Esophagus squamous epithelium (tissue), 5 donors: ENCODE data around the gene CYSTM1. TPM values are rescaled to one million over a fixed set of nuclear protein-coding genes. Genes with fewer than 3 reads are reported as not detected.

Source experiments
- DNase-seq: peaks from one replicate; lab custom pipeline; 2025; lab: John Stamatoyannopoulos, UW
- H3K27ac ChIP-seq, 4 donors: fragments of 200-600 bp; sonication (generic); one replicate each; pipeline ENCODE4 v1.5.1; 2016 to 2019; ENCODE audit warnings: mild to moderate bottlenecking in 1 of 4
- H3K27me3 ChIP-seq, 4 donors: fragments of 200-600 bp; sonication (generic); 1 replicate in 3 of 4; 2 replicates in 1 of 4; pipeline versions ENCODE4 v1.5.1 to v1.6.0; 2017 to 2021; ENCODE audit warnings: antibody characterized with exemption in 1 of 4
- H3K36me3 ChIP-seq, 3 donors: fragments of 200-600 bp; sonication (generic); one replicate each; pipeline ENCODE4 v1.5.1; 2016 to 2019
- H3K4me1 ChIP-seq, 3 donors: fragments of 200-600 bp; sonication (generic); one replicate each; pipeline ENCODE4 v1.5.1; 2017 to 2019
- H3K4me3 ChIP-seq, 4 donors: fragments of 200-600 bp; sonication (generic); 1 replicate in 3 of 4; 2 replicates in 1 of 4; pipeline ENCODE4 v1.5.1; 2016 to 2019; ENCODE audit warnings: mild to moderate bottlenecking in 2 of 4, moderate library complexity in 1 of 4
- H3K9me3 ChIP-seq, 3 donors: fragments of 200-600 bp; sonication (generic); one replicate each; pipeline ENCODE4 v1.5.1; 2016 to 2019
- CTCF ChIP-seq, 6 experiments: fragments of 450-650 bp in 4 of 6; fragments of 200-600 bp in 2 of 6; sonication (generic) in 2 of 6; IDR thresholded peaks; one replicate each; pipeline ENCODE4 v1.5.1; 2016 to 2019; ENCODE audit warnings: antibody characterized with exemption in 6 of 6, mild to moderate bottlenecking in 4 of 6, moderate library complexity in 4 of 6
- POLR2A ChIP-seq, 4 donors: fragments of 450-650 bp; IDR thresholded peaks; one replicate each; pipeline ENCODE4 v1.6.1; 2017; ENCODE audit warnings: antibody characterized with exemption in 4 of 4, mild to moderate bottlenecking in 4 of 4, moderate library complexity in 3 of 4
- WGBS, 2 donors: methylation state at CpG; one replicate each; pipeline ENCODE4 v1.1.5; 2018; 5-methylcytosine and 5-hydroxymethylcytosine counted together
- intact Hi-C: fragments of 100-400 bp; cut with DNase I; formaldehyde crosslinking; loops from one replicate; pipeline ENCODE4 v1.15.0; 2022
- total RNA-seq, 4 donors: library from RNA; depleted of rRNA; stranded (reverse); fragments of >200 nt; gene quantifications; one replicate each; pipeline ENCODE4 v1.1.0, GENCODE V29; 2016
- donor health status: DM: yes; HTN: yes; CAD: no.

The CYSTM1 gene
- total RNA-seq, 4 donors from 2014 or later: 2.6 to 22.5 (median 12.8) TPM

GRCh38 chr5:140205216-140205615, 30.2 kb downstream of the CYSTM1 start:
- no peaks in the 10 kb centered on the region for H3K9me3 ChIP-seq
- H3K36me3 ChIP-seq: no peaks in the 10 kb centered on the region
- 58 to 62% methylated on average over 2 of the region's 2 CpGs for WGBS, 2 donors
- H3K4me1 ChIP-seq: no peaks in the 10 kb centered on the region
- no peak for TF ChIP-seq CTCF (IDR thresholded peaks at IDR 0.05)
- TF ChIP-seq POLR2A (IDR thresholded peaks at IDR 0.05): no peak
- DNase-seq: no peak
- H3K27me3 ChIP-seq: no peaks in the 10 kb centered on the region
- intact Hi-C loops: no loop called here
- no peak overlapping the region for H3K4me3 ChIP-seq
- no peak overlapping the region for H3K27ac ChIP-seq

- H3K9me3 ChIP-seq: no peaks in the 10 kb centered on the region
- no peak overlapping the region for H3K27ac ChIP-seq
- 89 to 92% methylated on average over 4 of the region's 4 CpGs for WGBS, 2 donors
- no peaks in the 10 kb centered on the region for H3K27me3 ChIP-seq
- intact Hi-C loops: no loop called here
- TF ChIP-seq POLR2A (IDR thresholded peaks at IDR 0.05) (no peak), CTCF (IDR thresholded peaks at IDR 0.05) (no peak)
- H3K4me1 ChIP-seq: no peaks in the 10 kb centered on the region
- no peak for DNase-seq
- no peaks in the 10 kb centered on the region for H3K36me3 ChIP-seq
- no peak overlapping the region for H3K4me3 ChIP-seq
Measured at GRCh38 chr5:140205952-140206351, 31.0 kb downstream of the CYSTM1 start.

- H3K27me3 ChIP-seq: no peaks in the 10 kb centered on the region
- no peak for DNase-seq
- H3K4me3 ChIP-seq: no peak overlapping the region
- WGBS, 2 donors: 56 to 63% methylated on average over 1 to 2 of the region's 2 CpGs
- intact Hi-C loops: no loop called here
- no peaks in the 10 kb centered on the region for H3K36me3 ChIP-seq
- H3K4me1 ChIP-seq: no peaks in the 10 kb centered on the region
- TF ChIP-seq CTCF (IDR thresholded peaks at IDR 0.05): no peak
- TF ChIP-seq POLR2A (IDR thresholded peaks at IDR 0.05): no peak
- H3K27ac ChIP-seq: no peak overlapping the region
- no peaks in the 10 kb centered on the region for H3K9me3 ChIP-seq
Measured at GRCh38 chr5:140207250-140207964, 32.4 kb downstream of the CYSTM1 start.

- Histone ChIP-seq H3K27me3 (no peaks in the 10 kb centered on the region), H3K4me1 (no peaks in the 10 kb centered on the region), H3K4me3 (no peak overlapping the region), H3K9me3 (no peaks in the 10 kb centered on the region), H3K36me3 (no peaks in the 10 kb centered on the region), H3K27ac (no peak overlapping the region)
- intact Hi-C loops: no loop called here
- no peak for TF ChIP-seq POLR2A (IDR thresholded peaks at IDR 0.05)
- no peak for TF ChIP-seq CTCF (IDR thresholded peaks at IDR 0.05)
- DNase-seq: no peak
Measured at GRCh38 chr5:140208065-140208464, 33.1 kb downstream of the CYSTM1 start.

- TF ChIP-seq POLR2A (IDR thresholded peaks at IDR 0.05) (no peak), CTCF (IDR thresholded peaks at IDR 0.05) (no peak)
- Histone ChIP-seq H3K4me3 (no peak overlapping the region), H3K36me3 (no peaks in the 10 kb centered on the region), H3K4me1 (peaks cover 0 to 17% (median 0%) of the 10 kb centered on the region in 3 donors), H3K9me3 (no peaks in the 10 kb centered on the region), H3K27ac (no peak overlapping the region), H3K27me3 (no peaks in the 10 kb centered on the region)
- WGBS, 2 donors: 92 to 96% methylated on average over 1 of the region's 1 CpG
- intact Hi-C loops: no loop called here
- no peak for DNase-seq
Measured at GRCh38 chr5:140213370-140213983, 38.5 kb downstream of the CYSTM1 start.
